ENCODE data around the gene CCDC69. TPM values are rescaled to one million over a fixed set of nuclear protein-coding genes. Genes with fewer than 3 reads are reported as not detected.
"Not testable (repeated sequence)": the region's sequence is repeated elsewhere in the genome, so short reads cannot be mapped to it uniquely, and the experiment has no call there.

Gene CCDC69
- total RNA-seq, 1 donor from 2014 or later, result 0.78 TPM

- no peak for DNase-seq
Measured at GRCh38 chr5:151192626-151193025, 31.3 kb downstream of the CCDC69 start.

DNA sequence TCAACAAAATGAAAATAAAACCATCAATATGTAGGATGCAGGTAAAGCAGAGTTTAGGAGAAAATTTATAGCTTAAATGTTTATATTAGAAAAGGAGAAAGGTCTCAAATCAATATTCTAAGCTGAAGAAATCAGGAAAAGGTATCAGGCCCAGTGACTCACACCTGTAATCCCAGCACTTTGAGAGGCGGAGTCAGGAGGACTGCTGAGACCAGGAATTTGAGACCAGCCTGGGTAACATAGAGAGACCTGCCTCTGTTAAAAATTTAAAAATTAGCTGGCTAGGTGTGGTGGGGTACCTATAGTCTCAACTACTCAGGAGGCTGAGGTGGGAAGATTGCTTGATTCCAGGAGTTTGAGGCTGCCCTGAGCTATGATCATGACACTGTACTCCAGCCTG lies 32.2 kb downstream of the CCDC69 start:
- DNase-seq, result no peak

DNA sequence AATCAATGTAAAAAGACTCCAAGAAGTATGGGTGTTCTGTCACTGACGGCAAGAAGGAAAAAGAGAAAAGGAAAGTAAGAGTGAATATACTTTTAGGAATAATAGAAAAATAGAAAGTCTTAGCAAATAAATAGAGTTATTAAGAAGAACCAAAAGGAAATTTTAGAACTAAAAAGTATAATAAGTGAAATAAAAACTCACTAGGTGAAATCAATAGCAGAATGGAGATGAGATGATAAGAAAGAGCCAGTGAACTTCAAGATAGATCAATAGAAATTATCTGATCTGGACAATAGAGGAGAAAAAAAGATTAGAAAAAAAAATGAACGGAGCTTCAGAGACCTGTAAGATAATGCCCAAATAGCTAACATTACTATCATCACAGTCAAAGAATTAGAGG lies 34.7 kb downstream of the CCDC69 start:
- no peak for DNase-seq

- no peak for DNase-seq
Measured at GRCh38 chr5:151186538-151186937, 37.4 kb downstream of the CCDC69 start.

GRCh38 chr5:151186052-151186451 lies 37.8 kb downstream of the CCDC69 start:
- DNase-seq, result no peak

DNA sequence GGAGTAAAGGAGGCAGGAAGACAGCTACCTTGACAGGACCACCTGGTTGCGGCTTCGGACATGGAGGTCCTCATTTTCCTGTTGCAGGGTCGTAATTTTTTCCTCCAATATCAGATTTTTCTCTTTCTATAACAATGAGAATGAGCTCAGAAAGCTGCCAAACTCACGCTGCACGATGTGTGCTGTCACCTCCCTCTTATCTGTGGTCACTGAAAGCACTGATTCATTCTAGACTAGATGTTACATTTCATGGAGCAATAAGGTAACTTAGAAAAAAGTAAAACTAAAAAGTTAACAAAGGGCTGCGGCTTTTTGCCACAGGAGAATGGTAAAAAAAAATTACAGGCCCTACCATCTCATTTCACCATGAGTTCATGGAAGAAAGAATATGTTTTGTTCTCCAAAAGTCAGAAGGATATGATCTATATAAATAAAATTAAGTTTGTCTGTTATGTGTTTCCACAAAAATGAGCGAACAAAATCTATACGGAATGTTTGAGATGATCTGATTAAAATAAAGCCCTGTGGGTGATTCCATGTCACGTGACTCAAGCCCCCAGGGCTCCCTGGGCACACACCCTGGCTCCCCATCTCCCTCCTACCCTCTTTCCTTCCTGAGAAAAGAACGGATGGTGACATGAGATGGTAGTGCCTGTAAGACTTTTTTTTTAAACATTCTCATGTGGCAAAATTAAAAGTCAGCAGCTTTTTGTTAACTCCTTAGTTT lies 39.4 kb downstream of the CCDC69 start:
- no peak for DNase-seq

DNA sequence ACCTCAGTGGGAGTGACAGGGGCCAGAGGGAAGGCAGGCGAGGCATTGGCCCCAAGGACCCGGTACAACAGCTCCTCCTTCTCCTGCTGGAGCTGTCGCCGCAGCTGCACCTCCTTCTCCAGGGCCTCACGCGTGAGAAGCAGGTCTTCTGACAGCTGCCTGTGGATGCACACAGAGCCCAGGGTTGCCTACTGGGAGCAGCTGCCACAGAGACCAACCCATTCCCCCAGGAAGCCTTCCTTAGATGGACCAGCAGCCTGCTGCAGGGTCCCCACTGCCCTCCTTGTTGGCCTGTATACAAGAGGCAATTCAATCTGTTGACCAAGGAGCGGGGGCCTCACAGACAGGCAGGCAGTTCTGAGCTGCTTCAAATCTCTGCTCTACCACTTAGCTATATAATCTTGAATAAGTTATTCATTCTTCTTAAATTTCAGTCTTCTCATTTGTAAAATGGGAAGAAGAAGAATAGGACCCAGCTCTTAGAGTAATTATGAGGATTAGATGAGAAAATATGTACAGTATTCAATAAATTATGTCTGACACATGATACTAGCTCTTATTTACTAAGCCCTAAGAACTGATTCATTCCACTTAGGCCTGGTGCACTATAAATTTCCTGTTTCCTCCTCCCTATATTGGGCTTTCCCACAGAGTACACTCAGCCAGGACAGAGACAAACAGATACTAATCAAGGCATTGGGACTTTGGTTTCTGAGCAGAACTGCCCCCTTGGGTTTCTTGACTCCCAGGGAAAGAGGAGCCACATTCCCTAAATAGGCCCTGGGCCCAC lies 40.2 kb downstream of the CCDC69 start:
- no peak for DNase-seq

DNA sequence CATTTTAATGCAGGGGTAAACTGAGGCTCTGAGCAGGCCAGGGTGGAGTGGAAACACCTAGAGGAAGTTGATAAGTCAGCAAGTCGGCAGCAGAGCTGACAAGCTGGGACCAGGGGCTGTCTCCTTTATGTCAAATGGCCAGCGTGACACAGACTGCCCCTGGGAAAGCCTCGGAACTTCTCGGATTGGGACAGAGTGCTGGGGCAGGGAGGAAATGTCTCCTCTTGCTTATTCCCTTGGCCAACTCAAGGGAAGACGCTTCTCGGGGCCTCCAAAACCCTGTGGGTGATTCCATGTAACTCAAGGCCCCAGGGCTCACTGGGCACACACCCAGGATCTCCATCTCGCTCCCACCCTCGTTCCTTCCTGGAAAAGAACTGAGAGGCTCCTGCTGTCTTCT lies 40.9 kb downstream of the CCDC69 start:
- DNase-seq, result no peak

DNA sequence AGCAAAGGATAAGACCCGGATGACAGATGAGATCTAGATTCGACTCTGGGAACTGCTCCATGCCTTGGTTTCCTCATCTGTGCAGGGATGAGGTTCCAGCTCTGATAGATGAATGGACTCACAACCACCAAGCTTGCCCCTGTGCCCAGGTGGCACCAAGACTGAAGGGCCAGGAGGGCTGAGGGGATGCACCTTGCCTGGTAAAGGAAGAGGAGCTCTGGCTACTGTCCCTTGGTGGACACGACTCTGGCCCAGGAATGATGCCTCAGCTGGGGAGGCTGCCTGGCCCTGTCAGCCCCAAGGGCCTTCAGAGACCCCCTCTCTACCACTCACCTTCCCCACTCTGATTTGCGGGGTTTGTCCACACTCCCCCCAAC lies 41.4 kb downstream of the CCDC69 start:
- no peak for DNase-seq

DNA sequence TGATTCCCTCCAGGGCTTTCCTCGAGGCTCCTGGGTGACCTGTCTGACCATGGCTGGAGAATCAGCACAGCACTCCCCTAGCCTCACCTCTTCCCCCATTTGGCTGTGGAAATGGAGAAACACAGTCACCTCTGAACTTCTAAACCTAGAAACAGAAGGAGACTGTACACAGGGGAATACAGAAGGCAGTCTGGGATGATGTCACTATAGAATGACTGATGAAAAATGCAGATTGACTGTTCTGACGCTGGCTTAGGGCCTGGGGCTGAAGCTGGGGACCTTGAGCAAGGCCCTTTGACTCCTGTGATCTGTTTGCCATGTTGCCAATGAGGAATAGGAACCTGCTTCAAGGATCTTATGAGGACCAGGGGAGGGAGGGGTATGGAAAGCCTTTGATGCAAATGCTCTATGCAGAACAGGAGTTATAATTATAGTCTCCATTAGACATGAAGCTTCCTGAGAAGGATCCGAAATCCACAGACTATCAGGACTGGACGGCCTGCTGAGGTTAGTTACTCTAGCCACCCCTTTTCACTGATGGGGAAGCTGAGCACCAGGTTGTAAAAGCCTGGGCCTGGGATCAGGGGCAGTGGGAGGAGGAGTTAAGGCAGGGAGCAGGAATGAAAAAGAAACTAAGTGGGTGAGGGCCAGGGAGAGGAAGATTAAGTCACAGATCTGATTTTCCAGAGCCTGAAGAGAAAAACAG lies 41.9 kb downstream of the CCDC69 start:
- no peak for DNase-seq

DNA sequence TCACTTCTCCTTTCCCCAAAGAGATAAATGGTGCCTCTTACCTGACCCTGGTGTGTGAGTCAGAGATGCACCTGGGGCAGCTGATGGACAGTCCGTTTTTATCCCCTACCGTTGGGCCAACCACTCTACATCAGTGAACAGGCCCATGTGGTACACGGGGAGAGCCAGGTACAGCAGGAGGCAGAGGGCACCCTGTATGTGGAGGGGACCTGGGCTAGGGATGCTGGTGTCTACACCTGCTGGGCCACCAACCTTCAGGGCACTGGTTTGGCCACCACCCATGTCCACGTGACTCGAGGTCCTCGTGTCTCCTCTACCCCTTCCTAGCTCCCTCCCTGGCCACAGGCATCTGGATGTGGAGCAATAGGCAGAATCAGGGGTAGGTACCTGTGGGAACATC lies 43.6 kb downstream of the CCDC69 start:
- no peak for DNase-seq

GRCh38 chr5:151179489-151179840 lies 44.4 kb downstream of the CCDC69 start:
- DNase-seq, result no peak

DNA sequence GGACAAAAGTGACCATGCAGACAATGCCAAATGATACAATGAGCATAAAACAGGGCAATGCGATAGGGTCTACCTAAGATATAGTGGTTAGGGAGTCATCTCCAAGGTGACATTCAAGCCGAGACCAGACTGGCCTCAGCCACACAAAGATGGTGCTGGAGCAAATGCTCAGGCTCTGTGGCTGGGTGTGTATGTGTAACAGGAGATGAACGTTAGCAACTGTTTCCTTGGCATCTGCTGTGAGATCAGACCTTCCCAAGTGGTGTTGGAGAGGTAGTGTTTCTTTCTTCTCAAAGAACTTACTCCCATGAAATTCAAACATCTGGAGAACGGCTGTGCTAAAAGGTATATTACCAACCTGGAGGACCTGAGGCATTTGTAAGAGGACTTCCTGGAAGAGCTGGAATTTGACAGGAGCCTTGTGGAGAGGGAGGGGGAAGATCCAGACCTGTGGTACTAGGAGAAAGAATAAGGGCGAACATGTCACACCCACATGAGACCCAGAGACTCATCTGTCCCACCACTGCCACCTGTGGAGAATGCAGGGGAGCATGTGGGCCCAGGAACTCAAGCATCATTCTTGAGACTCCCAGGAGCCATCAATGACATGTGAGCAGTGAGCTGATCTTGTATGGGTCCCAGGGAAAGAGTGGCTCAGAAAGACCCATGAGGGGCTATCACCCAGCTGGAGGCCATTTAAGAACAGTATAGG lies 45.0 kb downstream of the CCDC69 start:
- DNase-seq, result no peak

GRCh38 chr5:151178372-151178771 lies 45.5 kb downstream of the CCDC69 start:
- DNase-seq, result no peak

GRCh38 chr5:151176268-151176667 lies 47.6 kb downstream of the CCDC69 start:
- DNase-seq, result not testable (repeated sequence)

- no peak for DNase-seq
Measured at GRCh38 chr5:151174612-151175101, 49.2 kb downstream of the CCDC69 start.

GRCh38 chr5:151173711-151174611 lies 49.9 kb downstream of the CCDC69 start:
- DNase-seq, result no peak

DNA sequence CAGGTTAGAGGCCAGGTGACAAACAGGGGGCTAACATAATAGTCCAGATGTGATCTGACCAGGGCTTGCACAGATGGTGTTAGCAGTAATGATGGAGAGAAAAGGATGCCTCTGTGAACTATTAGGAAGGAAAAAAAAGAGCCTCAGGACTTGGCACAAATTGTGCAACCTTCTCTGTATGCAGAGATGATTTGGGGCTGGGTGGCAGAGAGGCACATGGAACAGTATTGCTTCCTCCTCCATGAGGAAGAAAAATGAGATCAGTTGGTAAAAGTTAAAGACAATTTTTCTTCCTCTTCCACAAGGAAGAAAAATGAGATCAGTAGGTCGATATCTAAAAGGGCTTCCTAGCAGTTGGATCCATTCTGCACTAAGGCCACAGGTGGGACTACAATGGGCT lies 52.4 kb downstream of the CCDC69 start:
- no peak for DNase-seq

- DNase-seq, result no peak
Measured at GRCh38 chr5:151168602-151169344, 55.1 kb downstream of the CCDC69 start.

DNA sequence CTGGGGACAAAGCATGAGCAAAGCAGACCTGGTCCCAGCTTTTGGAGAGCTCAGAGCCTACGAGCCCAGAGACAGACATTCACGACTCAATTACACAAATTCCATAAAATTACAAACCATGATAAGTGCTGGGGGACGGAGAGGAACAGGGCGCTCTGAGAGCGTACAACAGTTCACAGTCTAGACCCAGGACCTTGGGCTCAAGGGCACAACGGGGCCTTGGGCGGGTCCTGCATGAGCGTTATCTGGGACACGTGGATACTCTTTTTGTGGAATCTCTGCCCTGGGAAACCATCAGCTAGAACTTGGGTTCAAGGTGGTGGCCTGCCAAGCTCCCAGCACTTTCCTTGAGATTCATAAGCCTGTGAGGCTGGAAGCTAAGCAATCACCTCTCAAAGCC lies 56.9 kb downstream of the CCDC69 start:
- no peak for DNase-seq
